AG04450 (cell line): Measurements from ENCODE around the gene APOD. TPM values are rescaled to one million over a fixed set of nuclear protein-coding genes. Genes with fewer than 3 reads are reported as not detected.

Source experiments
- CTCF ChIA-PET: fragments of 300-600, 350-600 bp; formaldehyde crosslinking; extraction: SDS; loops from one replicate; lab custom pipeline; 2022; ENCODE audit warnings: antibody characterized with exemption, inconsistent platforms; lab: Charles Lee
- POLR2A ChIA-PET: fragments of 350-600 bp; formaldehyde crosslinking; extraction: SDS; loops from one replicate; lab custom pipeline; 2021; ENCODE audit warnings: antibody characterized with exemption, inconsistent platforms; lab: Yijun Ruan, JAX
- DNase-seq: peaks from one replicate; pipeline ENCODE4 v3.0.0-alpha.2; 2011; ENCODE audit warnings: low read depth, low spot score
- H3K27ac ChIP-seq: one replicate; pipeline ENCODE4 v1.5.1; 2012; ENCODE audit warnings: low read depth, low read length, control low read depth
- H3K27me3 ChIP-seq: one replicate; pipeline ENCODE4 v1.6.0; 2012; ENCODE audit warnings: low read length; ENCODE audit not compliant: control insufficient read depth, insufficient read depth
- H3K4me3 ChIP-seq: 2 replicates; pipeline ENCODE4 v1.5.1; 2011; ENCODE audit warnings: mild to moderate bottlenecking, low read depth, low read length, control low read depth
- H3K9me3 ChIP-seq: 2 replicates; pipeline ENCODE4 v1.5.1; 2012; ENCODE audit warnings: low read length; ENCODE audit not compliant: control insufficient read depth, insufficient read depth
- polyA plus RNA-seq: library from polyadenylated mRNA; depleted of rRNA; stranded (reverse); fragments of >200 nt; gene quantifications from 2 replicates; pipeline ENCODE4 v1.2.3, GENCODE V29; 2011
- TF ChIP-seq, protein P1 (sequence below): IDR thresholded peaks from 2 replicates; pipeline ENCODE4 v1.5.1; 2011; ENCODE audit warnings: low read depth, low read length, control low read depth, inconsistent platforms

APOD gene
- polyA plus RNA-seq, 1 experiment = 0.56 TPM

GRCh38 chr3:195551381-195551978, 32.3 kb downstream of the APOD start:
- DNase-seq = no peak
- H3K9me3 ChIP-seq = no peaks in the 10 kb centered on the region
- H3K27me3 ChIP-seq = peaks cover 34% of the 10 kb centered on the region
- no peak overlapping the region for H3K4me3 ChIP-seq
- CTCF ChIA-PET = interaction anchor here (0.6 kb wide), 1 partner anchor 28 kb away, joined by 3 read pairs; no protein-coding TSS in a partner anchor
- H3K27ac ChIP-seq = no peak overlapping the region
- POLR2A ChIA-PET = no interaction called here
- TF ChIP-seq, protein P1, sequence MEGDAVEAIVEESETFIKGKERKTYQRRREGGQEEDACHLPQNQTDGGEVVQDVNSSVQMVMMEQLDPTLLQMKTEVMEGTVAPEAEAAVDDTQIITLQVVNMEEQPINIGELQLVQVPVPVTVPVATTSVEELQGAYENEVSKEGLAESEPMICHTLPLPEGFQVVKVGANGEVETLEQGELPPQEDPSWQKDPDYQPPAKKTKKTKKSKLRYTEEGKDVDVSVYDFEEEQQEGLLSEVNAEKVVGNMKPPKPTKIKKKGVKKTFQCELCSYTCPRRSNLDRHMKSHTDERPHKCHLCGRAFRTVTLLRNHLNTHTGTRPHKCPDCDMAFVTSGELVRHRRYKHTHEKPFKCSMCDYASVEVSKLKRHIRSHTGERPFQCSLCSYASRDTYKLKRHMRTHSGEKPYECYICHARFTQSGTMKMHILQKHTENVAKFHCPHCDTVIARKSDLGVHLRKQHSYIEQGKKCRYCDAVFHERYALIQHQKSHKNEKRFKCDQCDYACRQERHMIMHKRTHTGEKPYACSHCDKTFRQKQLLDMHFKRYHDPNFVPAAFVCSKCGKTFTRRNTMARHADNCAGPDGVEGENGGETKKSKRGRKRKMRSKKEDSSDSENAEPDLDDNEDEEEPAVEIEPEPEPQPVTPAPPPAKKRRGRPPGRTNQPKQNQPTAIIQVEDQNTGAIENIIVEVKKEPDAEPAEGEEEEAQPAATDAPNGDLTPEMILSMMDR = no peak

GRCh38 chr3:195550723-195551122, 33.0 kb downstream of the APOD start:
- ChIA-PET POLR2A (no interaction called here), CTCF (interaction anchor here (1.0 kb wide), 1 partner anchor 279 kb away, joined by 6 read pairs; the partner anchor contains the start of gene XXYLT1)
- no peak overlapping the region for H3K4me3 ChIP-seq
- H3K27ac ChIP-seq = no peak overlapping the region
- TF ChIP-seq, protein P1 = no peak
- no peak for DNase-seq
- H3K9me3 ChIP-seq = no peaks in the 10 kb centered on the region
- peaks cover 30% of the 10 kb centered on the region for H3K27me3 ChIP-seq

DNA sequence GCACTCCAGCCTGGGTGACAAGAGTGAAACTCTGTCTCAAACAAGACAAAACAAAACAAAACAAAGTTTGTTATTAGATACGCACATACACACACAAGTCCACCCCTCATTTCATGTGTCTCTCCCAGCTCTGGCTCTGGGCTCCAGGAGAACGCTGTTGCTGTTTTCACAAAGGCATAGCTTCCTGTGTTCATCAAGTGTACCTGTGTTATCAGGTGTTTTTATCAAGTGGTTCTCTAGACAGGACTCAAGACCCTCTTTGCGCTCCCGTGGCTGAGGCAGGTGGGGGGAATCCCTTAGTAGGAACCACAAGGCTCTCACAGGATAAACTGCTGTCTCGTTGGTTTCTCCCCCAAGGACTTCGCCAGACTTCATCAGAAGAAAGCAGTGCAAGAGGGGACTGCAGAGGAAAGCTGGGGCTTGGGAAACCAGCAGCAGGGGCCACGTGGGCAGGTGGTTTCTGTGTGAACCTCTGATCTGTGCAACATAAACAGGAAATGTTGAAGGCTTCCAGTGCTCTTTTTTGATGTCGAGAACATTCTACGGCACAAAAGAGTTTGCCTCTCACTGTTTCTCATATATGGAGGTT, 33.7 kb downstream of the APOD start:
- TF ChIP-seq, protein P1 = no peak
- Histone ChIP-seq H3K27me3 (peaks cover 26% of the 10 kb centered on the region), H3K27ac (no peak overlapping the region), H3K9me3 (no peaks in the 10 kb centered on the region), H3K4me3 (no peak overlapping the region)
- ChIA-PET CTCF (interaction anchor here (1.0 kb wide), 1 partner anchor 279 kb away, joined by 6 read pairs; the partner anchor contains the start of gene XXYLT1), POLR2A (no interaction called here)
- DNase-seq = no peak

DNA sequence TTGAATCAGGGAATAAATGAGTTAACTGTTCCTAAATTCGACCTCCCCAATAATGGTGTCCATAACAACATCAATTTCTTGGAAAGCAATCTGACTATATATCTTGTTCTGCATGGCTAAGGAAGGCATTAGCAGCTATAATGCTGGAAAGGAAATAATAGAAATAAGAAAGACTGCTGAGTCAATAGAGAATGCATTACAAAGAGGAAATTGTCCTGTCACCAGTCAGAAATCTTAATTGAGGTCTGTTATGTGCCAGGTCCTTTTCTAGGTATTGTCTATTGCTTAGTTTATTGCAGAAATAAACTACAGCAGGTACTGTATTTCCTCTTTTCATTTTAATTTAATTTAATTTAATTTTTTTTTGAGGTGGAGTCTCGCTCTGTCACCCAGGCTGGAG, 34.8 kb downstream of the APOD start:
- DNase-seq = no peak
- ChIA-PET POLR2A (no interaction called here), CTCF (no interaction called here)
- Histone ChIP-seq H3K27ac (no peak overlapping the region), H3K9me3 (no peaks in the 10 kb centered on the region), H3K4me3 (no peak overlapping the region), H3K27me3 (peaks cover 27% of the 10 kb centered on the region)
- TF ChIP-seq, protein P1 = no peak

- no peak for DNase-seq
- H3K27ac ChIP-seq = no peak overlapping the region
- POLR2A ChIA-PET = no interaction called here
- no peaks in the 10 kb centered on the region; the same call in 1 of the 2 replicates for H3K9me3 ChIP-seq
- H3K27me3 ChIP-seq = peaks cover 27% of the 10 kb centered on the region
- H3K4me3 ChIP-seq = no peak overlapping the region
- CTCF ChIA-PET = no interaction called here
- TF ChIP-seq, protein P1 = no peak
Measured at GRCh38 chr3:195548501-195548900, 35.2 kb downstream of the APOD start.
